HFF-Myc (cell line): ENCODE measurements around the gene EIF4E1B.

Experiments used
- DNase-seq: peaks from one replicate; pipeline ENCODE4 v3.0.0-alpha.2; 2011; ENCODE audit warnings: low read depth; ENCODE audit errors: extremely low read depth
- H3K4me3 ChIP-seq: replicated peaks from 2 replicates; pipeline ENCODE4 v1.5.1; 2011; ENCODE audit warnings: low read depth, mild to moderate bottlenecking, control low read depth, low read length
- TF ChIP-seq, protein P1 (sequence below): IDR thresholded peaks from 2 replicates; pipeline ENCODE4 v1.5.1; 2012; ENCODE audit warnings: mild to moderate bottlenecking, low read depth, low read length, control low read depth; ENCODE audit errors: missing control alignments

The EIF4E1B gene

DNA sequence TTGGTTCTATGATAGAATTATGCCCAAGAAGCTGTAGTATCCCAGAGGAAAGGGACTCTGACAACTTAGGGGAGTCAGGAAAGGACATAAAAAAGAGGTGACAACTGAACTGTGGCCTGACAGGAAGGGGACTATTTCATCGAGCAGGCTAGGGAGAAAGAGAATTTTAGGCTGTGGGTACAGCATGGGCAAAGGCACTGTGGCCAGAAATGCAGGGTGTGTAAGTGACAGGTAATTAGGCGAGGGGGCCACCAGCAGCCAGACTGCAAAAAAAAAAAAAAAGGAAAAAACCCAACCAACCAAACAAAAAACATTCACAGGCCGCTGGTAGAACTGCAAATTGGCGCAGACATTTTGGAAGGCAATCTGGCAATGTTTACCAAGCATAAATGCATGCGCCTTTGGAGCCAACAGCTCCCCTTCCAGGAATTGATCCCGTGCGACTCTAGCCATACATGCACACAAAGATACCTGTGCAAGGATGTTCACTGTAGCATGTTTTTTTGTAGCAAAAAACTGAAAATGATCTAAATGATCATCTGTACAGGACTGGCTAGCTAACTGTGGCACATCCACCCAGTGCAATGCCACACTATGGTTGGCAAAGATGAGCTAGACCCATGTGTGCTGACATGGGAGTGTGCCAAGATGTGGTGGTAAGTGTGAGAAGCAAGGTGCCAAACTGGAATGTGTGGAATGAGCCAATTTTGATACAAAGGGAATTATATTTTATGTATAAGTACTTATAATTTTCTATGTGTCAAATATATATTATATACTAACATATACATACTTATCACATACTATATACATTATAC, 1.1 kb downstream of the EIF4E1B start:
- TF ChIP-seq, protein P1, sequence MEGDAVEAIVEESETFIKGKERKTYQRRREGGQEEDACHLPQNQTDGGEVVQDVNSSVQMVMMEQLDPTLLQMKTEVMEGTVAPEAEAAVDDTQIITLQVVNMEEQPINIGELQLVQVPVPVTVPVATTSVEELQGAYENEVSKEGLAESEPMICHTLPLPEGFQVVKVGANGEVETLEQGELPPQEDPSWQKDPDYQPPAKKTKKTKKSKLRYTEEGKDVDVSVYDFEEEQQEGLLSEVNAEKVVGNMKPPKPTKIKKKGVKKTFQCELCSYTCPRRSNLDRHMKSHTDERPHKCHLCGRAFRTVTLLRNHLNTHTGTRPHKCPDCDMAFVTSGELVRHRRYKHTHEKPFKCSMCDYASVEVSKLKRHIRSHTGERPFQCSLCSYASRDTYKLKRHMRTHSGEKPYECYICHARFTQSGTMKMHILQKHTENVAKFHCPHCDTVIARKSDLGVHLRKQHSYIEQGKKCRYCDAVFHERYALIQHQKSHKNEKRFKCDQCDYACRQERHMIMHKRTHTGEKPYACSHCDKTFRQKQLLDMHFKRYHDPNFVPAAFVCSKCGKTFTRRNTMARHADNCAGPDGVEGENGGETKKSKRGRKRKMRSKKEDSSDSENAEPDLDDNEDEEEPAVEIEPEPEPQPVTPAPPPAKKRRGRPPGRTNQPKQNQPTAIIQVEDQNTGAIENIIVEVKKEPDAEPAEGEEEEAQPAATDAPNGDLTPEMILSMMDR = no peak
- H3K4me3 ChIP-seq = no peak overlapping the region
- no peak for DNase-seq

GRCh38 chr5:176632745-176633144, 2.3 kb downstream of the EIF4E1B start:
- no peak for DNase-seq
- TF ChIP-seq, protein P1 = no peak
- H3K4me3 ChIP-seq = no peak overlapping the region

DNA sequence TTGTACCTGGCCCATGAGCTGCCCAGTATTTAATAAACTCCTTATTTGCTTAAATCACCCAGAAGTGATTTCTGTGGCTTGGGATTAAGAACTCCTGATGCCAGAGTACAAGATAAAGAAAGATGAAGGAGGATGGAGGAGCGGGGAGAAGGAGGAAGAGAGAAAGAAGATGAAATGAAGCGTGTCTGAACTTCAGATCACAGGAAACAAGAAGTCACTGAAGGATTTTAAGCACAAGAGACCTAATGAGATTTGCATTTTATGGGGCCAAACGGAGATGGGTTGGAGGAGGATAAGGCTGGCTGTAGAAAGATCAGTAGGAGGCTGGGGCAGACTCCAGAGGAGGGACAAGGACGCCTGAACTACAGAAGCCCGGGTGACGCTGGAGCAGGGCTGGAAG, 3.1 kb downstream of the EIF4E1B start:
- DNase-seq = no peak
- TF ChIP-seq, protein P1 = no peak
- no peak overlapping the region for H3K4me3 ChIP-seq

DNA sequence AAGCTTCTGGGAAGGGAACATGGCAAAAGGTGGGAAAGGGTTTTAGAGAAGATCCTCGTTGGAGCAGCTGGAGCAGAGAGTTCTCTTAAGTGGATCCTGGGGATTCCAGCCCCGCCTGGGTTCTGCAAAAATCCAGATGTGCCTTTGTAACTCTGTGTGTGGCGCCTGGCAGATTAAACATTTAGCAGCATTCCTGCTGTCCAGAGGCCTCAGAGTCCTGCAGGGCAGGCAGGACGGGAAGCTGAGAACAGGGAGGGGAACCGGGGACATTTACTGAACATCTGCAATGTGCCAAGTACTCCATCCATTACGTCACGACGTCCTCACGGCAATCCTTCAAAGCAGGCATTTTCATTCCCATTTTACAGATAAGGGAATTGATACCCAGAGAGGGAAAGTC, 6.0 kb downstream of the EIF4E1B start:
- no peak for DNase-seq
- TF ChIP-seq, protein P1 = no peak

DNA sequence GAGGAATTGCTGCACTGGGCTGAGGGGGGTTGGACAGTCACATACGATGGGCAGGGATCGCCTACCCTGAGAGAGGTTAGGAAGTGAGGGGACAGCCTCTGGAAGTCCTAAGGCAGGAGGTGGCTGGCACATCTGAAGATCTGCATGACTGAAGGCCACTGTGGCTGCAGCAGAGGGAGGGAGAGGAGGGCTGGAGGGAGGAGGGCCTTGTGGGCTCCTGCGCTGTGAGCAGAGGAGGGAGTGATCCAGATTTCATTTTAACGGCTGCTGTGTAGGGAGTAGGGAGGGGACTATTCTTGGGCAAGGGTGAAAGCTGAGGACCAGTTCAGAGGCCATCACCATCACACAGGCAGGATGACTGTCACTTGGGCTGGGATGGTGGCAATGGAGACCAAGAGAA, 7.1 kb downstream of the EIF4E1B start:
- TF ChIP-seq, protein P1 = no peak
- DNase-seq = no peak
- no peak overlapping the region for H3K4me3 ChIP-seq

More for the DNA sequence above, 6.0 kb downstream of the EIF4E1B start:
- no peak overlapping the region for H3K4me3 ChIP-seq

DNA sequence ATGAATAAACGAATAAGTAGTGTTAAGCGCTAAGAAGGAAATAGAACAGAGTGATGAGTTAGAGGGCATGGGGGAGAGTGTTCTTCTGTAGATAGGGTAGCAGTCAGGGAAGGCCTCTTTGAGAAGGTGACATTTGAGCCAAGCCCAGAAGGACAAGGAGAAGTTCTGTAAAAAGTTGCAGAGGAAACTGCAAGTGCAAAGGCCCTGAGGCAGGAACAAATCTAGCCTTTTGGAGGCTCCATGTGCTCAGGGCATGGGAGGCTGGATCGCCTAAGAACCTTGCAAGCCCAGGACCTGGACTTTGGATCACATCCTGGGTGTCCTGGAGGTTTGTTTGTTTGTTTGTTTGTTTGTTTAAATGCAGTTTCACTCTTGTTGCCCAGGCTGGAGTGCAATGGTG, 8.0 kb downstream of the EIF4E1B start:
- TF ChIP-seq, protein P1 = no peak
- H3K4me3 ChIP-seq = no peak overlapping the region
- no peak for DNase-seq
